ENCODE measurements around the gene ALPI.
"Not testable (repeated sequence)": the region's sequence is repeated elsewhere in the genome, so short reads cannot be mapped to it uniquely, and the experiment has no call there.

ALPI gene

DNA sequence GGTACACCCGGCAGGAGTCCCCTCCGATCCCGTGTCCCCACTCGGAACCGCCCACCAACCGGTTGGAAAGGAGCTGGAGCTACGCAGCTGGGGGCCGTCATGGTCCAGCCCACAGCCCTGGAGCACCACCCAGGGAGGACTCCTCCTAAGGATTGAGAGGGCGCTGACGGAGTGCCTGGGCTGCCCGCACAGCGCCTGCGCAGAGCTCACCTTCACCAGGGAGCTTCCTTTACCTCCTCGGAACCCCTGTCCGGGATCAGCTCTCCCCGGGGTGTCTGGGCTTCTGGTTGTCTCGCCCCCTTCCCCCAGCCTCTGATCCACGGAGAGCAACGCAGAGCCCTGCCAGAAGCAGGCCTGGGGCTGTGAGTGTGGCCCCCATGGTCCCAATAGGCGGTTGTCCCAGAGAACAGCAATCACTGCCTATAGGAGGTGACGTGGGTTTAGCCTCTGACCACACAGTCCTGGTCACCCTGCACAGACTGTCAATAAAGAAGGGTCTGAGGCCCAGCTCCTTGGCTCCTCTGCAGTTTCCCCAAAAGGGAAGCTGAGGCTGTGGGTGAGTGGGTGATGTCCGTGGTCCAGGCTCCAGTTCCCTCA is 34.7 kb upstream of the ALPI start:
- DNase-seq, result no peak

DNA sequence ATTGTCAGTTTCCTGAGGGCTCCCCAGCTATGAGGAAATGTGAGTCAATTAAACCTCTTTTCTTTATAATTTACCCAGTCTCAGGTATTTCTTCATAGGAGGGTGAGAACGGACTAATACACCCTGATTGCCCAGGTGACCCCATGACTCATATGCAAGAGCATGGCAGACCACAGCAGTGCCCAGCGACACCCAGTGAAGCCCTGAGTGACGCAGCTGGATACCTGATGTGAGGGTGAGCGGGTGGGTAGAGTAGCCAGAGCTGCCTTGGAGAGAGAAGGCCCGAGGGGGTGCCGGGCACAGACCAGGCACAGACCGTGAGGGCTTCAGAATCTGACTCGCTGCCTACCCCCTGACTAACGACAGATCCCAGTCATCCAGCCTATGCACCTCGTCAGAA is 33.9 kb upstream of the ALPI start:
- DNase-seq, result no peak

DNA sequence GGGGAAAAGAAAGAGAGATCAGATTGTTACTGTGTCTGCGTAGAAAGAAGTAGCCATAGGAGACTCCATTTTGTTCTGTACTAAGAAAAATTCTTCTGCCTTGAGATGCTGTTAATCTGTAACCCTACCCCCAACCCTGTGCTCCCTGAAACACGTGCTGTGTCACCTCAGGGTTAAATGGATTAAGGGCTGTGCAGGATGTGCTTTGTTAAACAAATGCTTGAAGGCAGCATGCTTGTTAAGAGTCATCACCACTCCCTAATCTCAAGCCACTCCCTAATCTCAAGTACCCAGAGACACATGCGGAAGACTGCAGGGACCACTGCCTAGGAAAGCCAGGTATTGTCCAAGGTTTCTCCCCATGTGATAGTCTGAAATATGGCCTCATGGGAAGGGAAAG is 33.0 kb upstream of the ALPI start:
- not testable (repeated sequence) for DNase-seq

DNA sequence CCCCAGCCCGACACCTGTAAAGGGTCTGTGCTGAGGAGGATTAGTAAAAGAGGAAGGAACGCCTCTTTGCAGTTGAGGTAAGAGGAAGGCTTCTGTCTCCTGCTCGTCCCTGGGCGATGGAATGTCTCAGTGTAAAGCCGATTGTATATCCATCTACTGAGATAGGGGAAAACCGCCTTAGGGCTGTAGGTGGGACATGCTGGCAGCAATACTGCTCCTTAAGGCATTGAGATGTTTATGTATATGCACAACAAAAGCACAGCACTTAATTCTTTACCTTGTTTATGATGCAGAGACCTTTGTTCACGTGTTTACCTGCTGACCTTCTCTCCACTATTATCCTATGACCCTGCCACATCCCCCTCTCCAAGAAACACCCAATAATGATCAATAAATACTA is 32.5 kb upstream of the ALPI start:
- not testable (repeated sequence) for DNase-seq

DNA sequence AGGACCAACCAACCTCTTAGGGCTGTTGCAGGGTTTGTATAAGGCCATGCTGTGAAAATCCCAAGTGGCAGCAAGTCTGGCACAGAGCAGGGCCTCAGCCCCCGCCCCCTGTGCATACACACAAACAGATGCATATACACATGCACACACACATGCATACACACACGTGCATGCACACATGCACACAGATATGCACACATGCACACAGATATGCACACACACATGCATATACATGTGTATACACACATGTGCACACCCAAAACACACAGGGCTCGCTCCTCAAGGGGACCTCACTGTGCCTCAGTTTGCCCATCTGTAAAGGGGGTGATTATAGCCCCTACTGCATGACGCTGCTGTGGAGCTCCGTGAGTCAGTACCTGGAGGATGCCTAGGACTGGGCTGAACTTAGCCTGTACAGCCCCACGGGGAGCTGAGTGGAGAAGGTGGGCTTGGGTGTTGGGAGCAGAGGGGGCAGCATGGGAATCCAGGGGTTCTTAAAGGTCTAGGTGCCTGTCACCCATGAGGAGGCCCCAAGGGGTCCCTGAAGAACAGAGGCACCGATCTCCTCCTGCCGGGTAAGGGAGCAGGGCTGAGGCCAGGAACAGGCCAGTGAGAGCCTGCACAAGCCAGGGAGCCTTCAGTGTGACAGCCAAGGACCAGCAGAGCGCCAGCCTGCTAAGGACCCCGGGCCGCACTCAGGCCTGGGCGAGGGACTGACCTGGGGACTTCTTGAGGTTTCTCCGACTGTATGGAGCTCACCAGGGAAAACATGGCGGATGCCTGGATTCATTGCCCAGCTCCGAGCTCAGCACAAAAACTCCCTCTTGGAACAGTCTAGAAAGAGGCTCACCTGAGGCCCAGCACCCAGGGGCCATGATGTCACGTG is 24.0 kb upstream of the ALPI start:
- no peak for DNase-seq

DNA sequence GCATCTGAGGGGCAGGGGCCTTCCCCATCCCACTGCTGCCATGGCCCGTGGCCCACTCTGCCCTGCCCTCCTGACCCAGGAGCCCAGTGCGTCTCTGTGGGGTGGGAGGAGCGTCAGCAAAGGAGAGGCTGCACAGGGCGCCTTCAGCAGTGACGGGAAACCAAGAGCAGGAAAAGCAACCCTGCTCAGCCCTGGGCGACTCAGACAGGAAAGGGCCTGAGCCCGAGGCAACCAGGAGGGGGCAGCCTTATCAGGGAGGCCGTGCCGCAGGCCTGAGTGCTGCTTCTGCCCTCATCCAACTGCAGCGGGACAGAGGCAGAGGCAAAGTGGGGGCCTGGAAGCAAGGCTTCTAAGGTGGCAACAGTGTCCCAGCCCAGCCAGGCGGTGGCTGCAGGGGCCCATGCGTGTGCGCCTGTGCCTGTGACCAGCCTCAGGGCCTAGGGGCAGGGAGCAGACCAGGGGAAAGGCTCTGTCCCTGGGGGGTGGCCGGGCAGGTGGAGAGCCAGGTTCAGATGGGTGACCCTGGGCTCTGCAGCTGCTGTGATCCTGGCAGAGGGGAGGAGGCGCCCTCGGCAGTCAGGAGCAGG is 23.3 kb upstream of the ALPI start:
- DNase-seq, result no peak

DNA sequence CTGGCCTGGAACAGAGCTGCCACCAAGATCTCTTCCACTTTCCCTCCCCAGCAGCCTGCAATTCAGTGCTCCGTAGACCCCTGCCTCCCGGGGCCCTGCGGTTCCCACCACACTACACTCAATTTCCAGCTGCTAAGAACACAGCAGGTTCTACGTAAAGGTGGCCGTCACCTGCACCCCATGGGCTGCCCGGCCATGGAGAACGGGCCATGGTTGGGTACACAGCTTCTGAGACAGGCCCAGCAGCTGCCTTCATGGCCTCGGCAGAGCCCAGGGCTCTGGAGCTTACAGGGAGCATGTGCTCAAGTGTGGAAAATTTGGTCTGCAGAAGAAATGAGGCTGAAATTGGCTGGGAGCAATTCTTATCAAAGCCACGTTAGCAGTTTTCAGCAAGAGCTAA is 22.3 kb upstream of the ALPI start:
- DNase-seq, result not testable (repeated sequence)

DNA sequence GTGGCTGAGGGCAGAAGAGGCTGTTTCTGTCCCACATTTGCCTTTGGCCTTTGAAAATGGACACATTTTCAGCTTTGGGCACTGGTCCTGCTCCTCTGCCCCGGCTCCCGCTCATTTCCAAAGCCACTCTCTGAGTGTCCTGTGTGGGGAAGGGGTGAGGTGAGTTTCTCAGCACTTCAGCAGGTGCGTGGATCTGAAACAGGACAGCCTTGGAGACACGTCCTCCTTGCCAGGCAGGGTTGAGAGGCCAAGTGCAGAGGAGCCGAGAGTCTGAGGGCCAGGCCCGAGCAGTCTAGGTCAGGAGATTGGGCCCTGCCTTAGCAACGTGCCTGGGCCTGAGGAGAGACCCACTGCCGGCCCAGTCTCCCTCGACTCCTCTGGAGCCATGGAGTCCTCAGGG is 21.9 kb upstream of the ALPI start:
- DNase-seq, result no peak

DNA sequence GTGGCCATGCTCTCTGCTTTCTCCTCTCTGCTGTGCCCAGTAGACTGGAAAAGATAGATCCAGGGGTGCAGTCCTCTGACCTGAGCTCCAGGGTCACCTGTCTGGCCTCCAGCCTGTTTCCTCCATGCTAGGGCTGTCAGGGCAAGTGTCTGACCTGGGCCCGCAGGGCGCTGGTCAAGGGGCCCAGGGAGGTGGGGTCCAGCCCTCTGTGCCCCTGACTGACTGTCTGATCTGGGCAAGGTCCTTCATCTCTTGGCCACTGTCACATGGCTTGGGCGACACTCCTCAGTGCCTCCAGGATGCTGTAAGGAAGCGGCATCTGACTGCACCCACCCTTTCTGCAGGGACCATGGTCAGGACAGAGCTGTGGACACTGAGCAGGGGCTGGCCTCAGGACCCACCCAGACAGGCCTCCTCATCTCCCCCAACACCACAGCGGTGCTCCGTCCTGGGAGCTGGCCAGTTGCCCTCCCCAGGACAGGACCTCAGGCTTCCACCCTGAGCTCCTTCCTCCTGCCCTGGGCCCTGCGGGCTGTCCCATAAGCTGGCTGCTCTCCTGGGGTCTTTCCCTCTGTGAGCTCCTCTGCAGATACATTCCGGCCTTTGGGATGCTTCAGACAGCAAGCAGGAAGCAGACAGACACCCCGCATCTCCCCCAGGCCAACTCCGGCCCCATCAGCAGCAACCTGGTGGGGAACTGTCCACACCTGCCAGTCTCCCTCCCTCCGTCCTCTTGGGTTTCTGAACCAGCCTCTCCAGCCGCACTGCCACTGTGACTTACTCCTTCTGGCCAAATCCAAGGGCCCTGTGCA is 21.2 kb upstream of the ALPI start:
- no peak for DNase-seq

DNA sequence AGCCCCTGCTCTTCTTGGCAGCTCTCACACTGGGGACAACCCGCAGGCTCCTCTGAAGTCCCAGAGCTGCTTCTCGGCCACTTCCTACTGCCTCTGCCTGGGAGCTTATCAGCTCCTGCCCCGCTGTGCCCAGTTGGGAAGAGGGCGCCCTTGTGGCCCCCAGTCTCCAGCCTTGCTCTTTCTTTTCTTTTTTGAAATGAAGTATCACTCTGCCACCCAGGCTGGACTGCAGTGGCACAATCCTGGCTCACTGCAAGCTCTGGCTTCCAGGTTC is 20.6 kb upstream of the ALPI start:
- DNase-seq, result no peak

DNA sequence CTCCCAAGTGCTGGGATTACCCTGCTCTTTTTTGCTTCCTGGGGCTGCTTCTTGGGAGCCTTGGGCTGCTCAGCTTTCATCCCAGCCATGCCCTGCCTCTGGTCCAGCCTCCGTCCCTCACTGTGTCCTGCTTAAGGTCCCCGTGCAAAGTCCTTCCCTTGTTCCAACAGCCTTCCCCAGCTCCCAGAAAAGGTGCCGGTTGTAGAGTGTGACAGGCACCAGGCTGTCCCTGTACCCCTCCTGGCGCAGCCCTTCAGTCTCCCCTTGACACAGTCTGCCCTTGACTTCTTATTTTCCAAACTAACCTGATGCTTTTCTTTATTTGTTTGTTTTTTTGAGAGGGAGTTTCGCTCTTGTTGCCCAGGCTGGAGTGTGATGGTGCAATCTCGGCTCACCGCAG is 20.1 kb upstream of the ALPI start:
- no peak for DNase-seq

DNA sequence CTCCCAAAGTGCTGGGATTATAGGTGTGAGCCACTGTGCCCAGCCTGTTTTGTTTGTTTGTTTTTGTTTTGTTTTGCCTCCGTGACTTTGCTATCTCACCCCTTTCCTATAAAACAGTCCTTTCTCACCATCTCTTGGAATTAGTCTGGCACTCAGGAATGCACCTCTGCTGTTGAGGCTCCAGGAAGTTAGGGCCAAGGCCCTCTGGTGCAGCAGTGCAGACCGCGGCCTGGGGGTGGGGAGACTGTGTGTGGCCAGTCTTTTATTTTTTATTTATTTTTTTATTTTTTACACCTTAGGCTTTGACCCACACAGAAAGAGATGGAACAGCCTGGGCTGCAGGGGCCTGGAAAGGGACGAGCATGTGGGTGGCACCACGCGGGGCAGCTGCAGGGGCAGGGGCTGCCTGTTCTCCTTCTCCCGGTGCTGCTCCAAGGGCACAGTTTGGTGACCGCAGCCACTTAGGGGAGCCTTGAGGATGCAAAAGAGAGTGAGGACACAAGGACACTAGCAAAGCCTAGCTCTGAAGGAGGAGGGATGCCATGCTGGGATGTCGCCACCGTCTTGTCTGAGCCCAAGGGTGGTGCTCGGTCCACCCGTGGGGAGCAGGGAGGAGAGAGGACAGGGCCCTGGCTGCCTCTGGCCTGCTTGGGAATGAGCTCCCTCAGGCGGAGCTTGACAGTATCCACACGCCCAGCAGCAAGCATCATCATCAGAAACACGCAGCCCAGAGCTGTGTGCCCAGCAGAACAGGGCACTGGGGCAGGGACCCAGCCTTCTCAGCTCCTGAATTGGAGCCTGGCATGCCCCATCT is 19.4 kb upstream of the ALPI start:
- DNase-seq, result no peak

DNA sequence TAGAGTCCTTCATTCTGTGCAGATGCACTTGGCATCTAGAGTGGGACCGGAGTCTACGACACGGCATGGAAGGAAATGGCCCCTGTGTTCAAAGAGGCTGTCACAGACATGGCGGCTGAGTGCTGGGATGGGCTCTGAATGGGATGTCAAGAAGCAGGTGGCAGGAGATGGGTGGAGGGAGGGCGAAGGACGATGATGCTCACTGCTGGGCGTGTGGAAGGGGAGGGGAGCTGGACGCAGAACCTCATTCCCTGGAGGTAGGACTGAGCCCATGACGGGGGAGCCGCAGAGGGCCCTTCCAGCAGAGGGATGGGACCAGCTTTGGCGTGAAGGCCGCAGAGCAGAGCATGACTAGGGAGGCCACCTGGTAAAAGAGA is 18.8 kb upstream of the ALPI start:
- no peak for DNase-seq

DNA sequence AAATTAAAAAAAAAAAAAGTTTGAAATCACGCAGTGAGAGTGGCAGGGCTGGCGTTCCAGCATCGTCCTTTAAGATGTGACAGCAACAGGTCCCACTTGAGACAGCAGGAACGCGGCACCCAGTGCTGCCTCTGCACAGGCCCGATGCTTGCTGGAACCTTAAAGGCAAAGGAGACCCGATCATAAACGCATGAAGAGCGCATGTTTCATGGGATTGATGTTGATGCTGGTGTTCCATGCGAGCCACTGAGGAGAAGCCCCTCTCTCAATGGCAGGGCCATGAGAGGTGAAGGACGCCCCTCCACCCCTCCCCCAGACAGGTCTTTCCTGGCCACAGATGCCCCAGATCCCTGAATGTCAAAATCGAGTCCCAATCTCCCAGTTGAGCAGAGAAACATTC is 17.9 kb upstream of the ALPI start:
- no peak for DNase-seq

DNA sequence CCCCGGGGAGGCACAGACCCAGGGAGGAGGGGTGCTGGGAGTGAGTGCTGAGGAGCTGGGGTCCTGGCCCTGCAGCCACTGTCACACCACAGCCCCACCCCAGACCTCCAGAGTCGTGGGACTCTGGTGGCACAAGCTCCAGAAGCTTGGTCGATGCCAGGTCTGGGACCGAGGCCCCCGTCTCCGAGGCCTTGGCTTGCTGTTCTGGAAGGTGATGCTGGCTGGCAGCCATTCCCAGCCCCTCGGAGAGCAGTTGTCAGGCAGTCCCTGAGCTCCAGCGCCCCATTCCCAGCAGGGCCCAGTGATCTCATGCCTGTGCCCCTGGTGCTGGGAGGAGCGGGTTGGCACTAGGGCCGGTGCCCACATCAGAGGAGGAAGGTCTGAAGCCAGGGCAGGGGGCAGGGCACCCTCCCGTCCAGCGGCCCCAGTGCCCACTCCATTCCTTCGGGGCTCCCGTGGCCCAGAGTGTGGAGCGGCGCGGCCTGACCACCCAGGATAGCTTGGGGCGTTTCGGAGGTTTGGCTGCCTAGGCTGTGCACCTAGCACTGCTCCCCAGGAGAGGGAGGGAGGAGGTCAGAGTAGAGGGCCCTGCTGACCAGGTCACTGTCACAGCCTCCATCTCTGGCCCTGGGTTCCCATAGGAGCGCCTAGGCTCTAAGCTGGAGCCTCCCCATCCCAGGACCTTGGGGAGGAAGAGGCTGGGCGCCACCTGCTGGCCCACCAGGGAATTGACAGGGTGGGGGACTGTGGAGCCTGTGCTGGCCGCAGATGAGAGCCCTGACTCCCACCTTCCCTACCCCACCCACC is 16.8 kb upstream of the ALPI start:
- DNase-seq, result peak in 1 of 4 experiments; percentile 18

DNA sequence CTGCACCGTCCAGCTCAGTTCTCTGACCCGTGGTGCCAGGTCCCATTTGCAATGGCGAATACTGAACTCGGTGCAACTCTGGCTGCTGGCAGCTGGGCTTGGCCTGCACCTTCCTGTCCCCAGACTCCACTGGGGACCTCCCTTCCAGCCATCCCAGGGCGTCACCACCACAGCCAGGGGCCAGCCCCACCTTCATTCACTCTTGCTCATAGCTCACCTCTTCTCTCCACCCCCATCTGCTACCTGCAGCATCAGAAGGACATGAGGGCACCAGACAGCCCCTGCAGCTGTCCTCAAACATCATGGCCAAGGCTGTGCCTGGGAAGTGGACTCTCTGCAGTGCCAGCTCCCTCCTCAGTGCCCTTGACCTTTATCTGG is 16.2 kb upstream of the ALPI start:
- DNase-seq, result no peak

DNA sequence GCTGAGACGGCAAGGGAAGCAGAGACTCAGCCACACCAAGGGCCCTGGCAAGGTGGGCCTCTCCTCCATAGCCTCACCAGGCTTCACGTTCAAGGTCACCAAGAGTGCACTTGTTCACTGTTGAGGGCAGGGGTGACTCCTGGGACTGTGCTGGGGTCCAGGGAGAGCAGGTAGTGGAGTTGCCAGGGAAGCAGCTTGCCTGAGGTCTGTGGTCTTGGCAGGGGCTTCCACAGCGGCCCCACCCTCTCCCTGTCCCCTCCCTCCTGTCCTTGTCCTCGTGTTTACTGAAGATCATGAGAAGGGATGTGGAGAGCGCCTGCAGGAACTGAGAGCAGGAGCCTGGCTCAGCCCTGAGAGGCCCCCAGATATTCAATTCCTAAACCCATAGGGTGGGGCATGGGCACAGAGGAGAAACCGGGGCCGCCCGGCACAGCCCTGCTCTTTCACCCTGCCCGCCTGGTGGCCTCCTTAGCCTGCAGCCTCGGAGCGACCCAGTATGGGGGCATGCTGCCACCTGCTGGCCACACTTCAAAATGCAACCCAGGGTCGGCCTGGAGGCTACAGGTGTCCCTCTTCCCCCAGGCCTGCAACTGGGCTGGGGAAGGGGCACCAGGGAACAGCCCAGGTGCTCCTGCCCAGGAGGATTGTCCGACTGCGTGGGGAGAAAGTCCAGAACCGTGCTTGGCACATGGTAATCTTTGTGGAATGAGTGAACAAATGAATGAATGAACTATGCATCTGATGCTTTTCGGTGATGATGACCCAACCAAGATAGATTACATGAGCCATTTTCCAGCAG is 15.5 kb upstream of the ALPI start:
- peak; percentile 68 to 88 (median 78) for DNase-seq

DNA sequence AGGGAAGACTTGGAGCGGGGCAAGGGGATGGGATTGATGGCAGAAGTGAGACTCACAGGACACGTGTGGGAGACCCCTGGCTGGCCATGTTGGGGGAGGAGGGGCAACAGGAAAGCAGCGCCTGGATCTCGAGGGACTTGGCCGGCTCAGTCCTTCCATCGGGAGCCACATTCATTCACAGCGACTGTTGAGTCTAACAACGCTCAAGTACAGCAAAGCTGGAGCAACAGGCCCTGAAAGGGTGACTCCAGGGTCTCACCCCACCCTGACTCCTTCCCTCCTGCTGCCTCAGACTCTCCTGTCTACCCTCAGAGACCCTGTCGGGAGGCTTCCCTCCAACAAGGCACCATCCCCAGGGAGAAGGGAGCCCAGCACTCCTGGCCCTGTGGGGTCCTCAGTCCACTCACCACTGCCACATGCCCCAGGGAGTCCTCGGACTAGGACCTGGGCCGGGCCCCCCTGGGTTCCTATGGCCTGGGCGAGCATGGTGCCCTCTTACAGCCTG is 14.8 kb upstream of the ALPI start:
- DNase-seq, result no peak

DNA sequence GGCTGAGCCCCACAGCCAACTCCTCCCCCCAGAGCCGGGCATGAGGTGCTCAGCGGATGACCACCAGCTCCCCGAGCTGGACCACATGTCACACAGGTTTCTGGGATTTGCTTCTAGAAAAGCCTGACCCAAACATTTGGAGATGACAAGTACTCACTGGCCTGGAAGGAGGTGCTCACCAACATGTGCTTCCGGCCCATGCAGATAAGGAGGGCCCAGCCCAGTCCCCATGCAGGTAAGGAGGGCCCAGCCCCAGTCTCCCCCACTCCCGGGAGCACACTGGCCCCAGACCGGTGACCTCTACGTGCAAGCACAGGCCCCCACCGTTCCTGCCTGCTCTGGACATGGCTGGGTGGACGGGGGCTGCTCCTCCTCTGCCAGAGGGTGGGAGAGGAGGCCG is 14.0 kb upstream of the ALPI start:
- DNase-seq, result not testable (repeated sequence)

DNA sequence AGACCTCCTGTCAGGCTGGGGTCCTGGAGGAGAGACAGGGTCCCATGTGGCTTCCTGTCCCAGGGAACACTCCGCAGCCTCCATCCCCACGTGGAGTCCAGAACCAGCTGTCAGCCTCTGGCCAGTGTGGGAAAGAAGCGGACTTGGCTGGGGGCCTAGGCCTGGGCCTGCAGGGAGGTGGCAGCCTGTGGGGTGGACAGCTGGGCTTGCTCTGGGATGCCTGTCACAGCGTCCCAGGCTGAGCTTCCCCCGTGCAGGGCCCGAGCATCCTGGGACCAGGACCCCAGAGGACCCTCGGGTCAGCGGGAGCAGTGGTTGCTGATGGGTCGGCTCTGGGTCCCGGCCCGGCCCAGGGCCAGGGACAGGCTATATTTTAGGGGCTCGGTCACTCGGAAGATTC is 13.5 kb upstream of the ALPI start:
- DNase-seq, result not testable (repeated sequence)

DNA sequence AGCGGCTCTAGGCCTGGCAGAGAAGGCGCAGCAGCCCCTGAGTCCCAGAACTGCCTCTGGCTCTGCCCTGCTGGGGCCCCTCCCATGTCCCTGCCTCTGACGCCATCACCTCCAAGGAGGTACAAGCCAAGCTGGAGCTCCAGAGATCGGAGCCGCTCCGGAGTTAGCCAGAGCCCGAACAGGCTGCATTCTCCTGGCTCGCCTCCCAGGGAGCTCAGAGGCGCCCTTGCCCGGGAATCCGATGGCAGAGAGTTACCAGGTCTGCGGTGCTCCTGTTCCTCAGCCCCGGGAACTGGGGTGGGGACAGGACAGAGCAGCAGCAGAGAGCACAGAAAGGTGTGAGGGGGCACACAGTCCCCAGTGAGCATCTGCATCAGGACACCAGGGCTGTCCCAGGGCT is 12.9 kb upstream of the ALPI start:
- not testable (repeated sequence) for DNase-seq

Measured in activated CD4-positive, CD25-positive, alpha-beta regulatory T cell (primary cell).